ENCODE data around the gene UPK3A. TPM values are rescaled to one million over a fixed set of nuclear protein-coding genes. Genes with fewer than 3 reads are reported as not detected.

UPK3A gene
- total RNA-seq, 1 donor, result not detected

- H3K4me1 ChIP-seq (ENCODE audit: insufficient read depth, low read length), result no peaks in the 10 kb centered on the region
- H3K27me3 ChIP-seq (ENCODE audit: insufficient read depth, low read length), result no peaks in the 10 kb centered on the region
- H3K4me3 ChIP-seq (ENCODE audit: insufficient read depth, low read length), result no peak overlapping the region
- H3K36me3 ChIP-seq (ENCODE audit: insufficient read depth, low read length), result peaks cover 36% of the 10 kb centered on the region
- no peaks in the 10 kb centered on the region for H4K20me1 ChIP-seq (ENCODE audit: insufficient read depth, low read length)
- no peak overlapping the region for H2AFZ ChIP-seq (ENCODE audit: low read length)
- no peak for TF ChIP-seq CTCF (IDR thresholded peaks at IDR 0.05; ENCODE audit: extremely low read depth, low read depth, low read length)
- no peaks in the 10 kb centered on the region for H3K9me3 ChIP-seq (ENCODE audit: low read depth, low read length)
- no peak overlapping the region for H3K27ac ChIP-seq (ENCODE audit: low read depth, low read length)
- no peaks in the 10 kb centered on the region for H3K79me2 ChIP-seq (ENCODE audit: insufficient read depth, low read length)
- DNase-seq (ENCODE audit: insufficient read length, low spot score, missing footprints), result no peak
- H3K4me2 ChIP-seq (ENCODE audit: insufficient read depth, low read length), result no peak overlapping the region
Measured at GRCh38 chr22:45335854-45336522, 51.2 kb downstream of the UPK3A start.

- no peak overlapping the region for H3K4me2 ChIP-seq (ENCODE audit: insufficient read depth, low read length)
- DNase-seq (ENCODE audit: insufficient read length, low spot score, missing footprints), result no peak
- no peaks in the 10 kb centered on the region for H3K9me3 ChIP-seq (ENCODE audit: low read depth, low read length)
- no peak overlapping the region for H2AFZ ChIP-seq (ENCODE audit: low read length)
- no peaks in the 10 kb centered on the region for H4K20me1 ChIP-seq (ENCODE audit: insufficient read depth, low read length)
- H3K36me3 ChIP-seq (ENCODE audit: insufficient read depth, low read length), result peaks cover 41% of the 10 kb centered on the region
- H3K79me2 ChIP-seq (ENCODE audit: insufficient read depth, low read length), result no peaks in the 10 kb centered on the region
- H3K4me1 ChIP-seq (ENCODE audit: insufficient read depth, low read length), result no peaks in the 10 kb centered on the region
- no peaks in the 10 kb centered on the region for H3K27me3 ChIP-seq (ENCODE audit: insufficient read depth, low read length)
- no peak overlapping the region for H3K27ac ChIP-seq (ENCODE audit: low read depth, low read length)
- no peak overlapping the region for H3K4me3 ChIP-seq (ENCODE audit: insufficient read depth, low read length)
- TF ChIP-seq CTCF (IDR thresholded peaks at IDR 0.05; ENCODE audit: extremely low read depth, low read depth, low read length), result no peak
Measured at GRCh38 chr22:45336971-45337431, 52.3 kb downstream of the UPK3A start.

GRCh38 chr22:45337536-45337935 is 52.8 kb downstream of the UPK3A start:
- TF ChIP-seq CTCF (IDR thresholded peaks at IDR 0.05; ENCODE audit: extremely low read depth, low read depth, low read length), result no peak
- no peaks in the 10 kb centered on the region for H3K4me1 ChIP-seq (ENCODE audit: insufficient read depth, low read length)
- H3K27ac ChIP-seq (ENCODE audit: low read depth, low read length), result no peak overlapping the region
- no peak overlapping the region for H3K4me2 ChIP-seq (ENCODE audit: insufficient read depth, low read length)
- peaks cover 38% of the 10 kb centered on the region for H3K36me3 ChIP-seq (ENCODE audit: insufficient read depth, low read length)
- no peaks in the 10 kb centered on the region for H3K9me3 ChIP-seq (ENCODE audit: low read depth, low read length)
- no peak for DNase-seq (ENCODE audit: insufficient read length, low spot score, missing footprints)
- no peak overlapping the region for H2AFZ ChIP-seq (ENCODE audit: low read length)
- H3K4me3 ChIP-seq (ENCODE audit: insufficient read depth, low read length), result no peak overlapping the region
- H4K20me1 ChIP-seq (ENCODE audit: insufficient read depth, low read length), result no peaks in the 10 kb centered on the region
- no peaks in the 10 kb centered on the region for H3K79me2 ChIP-seq (ENCODE audit: insufficient read depth, low read length)
- H3K27me3 ChIP-seq (ENCODE audit: insufficient read depth, low read length), result no peaks in the 10 kb centered on the region

GRCh38 chr22:45338795-45339194 is 54.0 kb downstream of the UPK3A start:
- H3K36me3 ChIP-seq (ENCODE audit: insufficient read depth, low read length), result peaks cover 38% of the 10 kb centered on the region
- TF ChIP-seq CTCF (IDR thresholded peaks at IDR 0.05; ENCODE audit: extremely low read depth, low read depth, low read length), result no peak
- no peaks in the 10 kb centered on the region for H3K4me1 ChIP-seq (ENCODE audit: insufficient read depth, low read length)
- no peaks in the 10 kb centered on the region for H3K27me3 ChIP-seq (ENCODE audit: insufficient read depth, low read length)
- no peak overlapping the region for H3K4me3 ChIP-seq (ENCODE audit: insufficient read depth, low read length)
- H3K27ac ChIP-seq (ENCODE audit: low read depth, low read length), result no peak overlapping the region
- no peak overlapping the region for H3K4me2 ChIP-seq (ENCODE audit: insufficient read depth, low read length)
- no peaks in the 10 kb centered on the region for H4K20me1 ChIP-seq (ENCODE audit: insufficient read depth, low read length)
- no peaks in the 10 kb centered on the region for H3K9me3 ChIP-seq (ENCODE audit: low read depth, low read length)
- no peaks in the 10 kb centered on the region for H3K79me2 ChIP-seq (ENCODE audit: insufficient read depth, low read length)
- no peak overlapping the region for H2AFZ ChIP-seq (ENCODE audit: low read length)
- no peak for DNase-seq (ENCODE audit: insufficient read length, low spot score, missing footprints)

All from osteoblast (primary cell).